Umbilical cord (tissue), 2 donors: ENCODE results near the gene MIA2. TPM values are rescaled to one million over a fixed set of nuclear protein-coding genes. Genes with fewer than 3 reads are reported as not detected.
A peak's percentile ranks its signal among the peaks of the same experiment; 100 is the strongest.
"Not testable (repeated sequence)": the region's sequence is repeated elsewhere in the genome, so short reads cannot be mapped to it uniquely, and the experiment has no call there.

Experiments used
- DNase-seq: peaks from one replicate; pipeline ENCODE4 v3.0.0-alpha.2; 2015; ENCODE audit warnings: low spot score
- total RNA-seq: library from RNA; depleted of rRNA; stranded (reverse); fragments of >200 nt; gene quantifications from one replicate; pipeline ENCODE4 v1.2.3, GENCODE V29; 2014; ENCODE audit warnings: low replicate concordance; ENCODE audit not compliant: insufficient read depth

The MIA2 gene
- total RNA-seq, 1 donor from 2014 or later: 21.9 TPM

DNA sequence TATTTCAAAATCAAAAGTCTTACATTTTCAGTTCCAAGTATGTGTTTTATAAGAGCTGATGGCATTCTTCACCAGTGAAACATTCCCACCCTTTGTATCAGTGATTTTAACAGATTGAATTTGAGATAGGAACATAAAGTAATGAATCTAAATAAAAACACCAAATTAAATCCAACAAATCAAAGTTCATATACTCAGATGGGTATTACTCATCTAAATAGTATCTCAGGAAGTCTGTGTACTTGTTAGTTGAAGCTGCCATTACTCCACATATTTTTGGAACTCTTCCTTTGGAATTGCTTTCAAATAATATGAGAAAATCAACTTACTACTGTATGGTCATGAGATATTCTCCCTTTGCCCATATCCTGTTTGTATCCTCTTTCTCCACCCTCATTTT, 89.1 kb downstream of the MIA2 start:
- no peak for DNase-seq

DNA sequence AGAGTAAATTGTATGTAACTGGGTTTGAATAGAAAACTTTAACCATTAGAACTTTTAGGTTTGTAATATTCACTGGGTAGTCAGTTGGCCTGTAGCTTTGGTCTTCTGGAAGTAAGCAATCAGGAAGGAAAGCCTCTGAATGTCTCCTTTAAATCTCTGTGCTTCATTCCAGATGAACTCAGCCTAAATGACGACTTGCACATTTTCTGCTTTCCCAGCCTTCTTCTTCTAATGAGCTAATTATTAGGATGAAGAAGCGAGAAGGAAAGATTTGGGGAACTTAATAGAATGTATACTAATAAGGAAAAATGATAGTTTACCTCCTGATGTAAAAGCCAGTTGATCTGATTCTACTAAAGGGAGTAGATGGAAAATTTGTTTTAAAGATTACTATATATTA, 90.4 kb downstream of the MIA2 start:
- no peak for DNase-seq

DNA sequence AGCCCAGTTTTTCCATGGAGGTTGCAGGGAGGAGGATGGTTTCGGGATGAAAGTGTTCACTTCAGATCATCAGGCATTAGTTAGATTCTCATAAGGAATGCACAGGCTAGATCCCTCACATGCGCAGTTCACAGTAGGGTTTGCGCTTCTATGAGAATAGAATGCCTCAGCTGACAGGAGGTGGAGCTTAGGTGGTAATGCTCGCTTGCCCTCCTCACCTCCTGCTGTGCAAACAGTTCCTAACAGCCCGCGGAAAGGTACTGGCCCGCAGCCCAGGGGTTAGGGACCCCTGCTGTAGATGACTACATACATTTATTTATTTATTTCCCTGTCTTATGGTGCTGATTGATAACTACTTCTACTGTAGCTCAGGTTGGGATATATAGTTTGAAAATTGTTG, 105.3 kb downstream of the MIA2 start:
- no peak for DNase-seq

DNA sequence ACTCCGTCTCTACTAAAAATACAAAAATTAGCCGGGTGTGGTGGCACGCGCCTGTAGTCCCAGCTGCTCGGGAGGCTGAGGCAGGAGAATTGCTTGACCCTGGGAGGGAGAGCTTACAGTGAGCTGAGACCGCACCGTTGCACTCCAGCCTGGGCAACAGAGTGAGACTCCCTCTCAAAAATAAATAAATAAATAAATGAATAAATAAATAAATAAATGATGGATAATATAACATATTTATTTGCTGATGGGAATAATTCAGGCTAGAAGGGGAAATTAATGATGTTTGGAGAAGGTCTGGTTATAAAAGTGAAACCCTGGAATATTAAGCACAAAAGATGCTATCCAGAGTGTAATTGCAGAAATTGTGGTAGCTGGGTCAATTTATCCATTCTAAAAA, 107.4 kb downstream of the MIA2 start:
- DNase-seq: not testable (repeated sequence)

DNA sequence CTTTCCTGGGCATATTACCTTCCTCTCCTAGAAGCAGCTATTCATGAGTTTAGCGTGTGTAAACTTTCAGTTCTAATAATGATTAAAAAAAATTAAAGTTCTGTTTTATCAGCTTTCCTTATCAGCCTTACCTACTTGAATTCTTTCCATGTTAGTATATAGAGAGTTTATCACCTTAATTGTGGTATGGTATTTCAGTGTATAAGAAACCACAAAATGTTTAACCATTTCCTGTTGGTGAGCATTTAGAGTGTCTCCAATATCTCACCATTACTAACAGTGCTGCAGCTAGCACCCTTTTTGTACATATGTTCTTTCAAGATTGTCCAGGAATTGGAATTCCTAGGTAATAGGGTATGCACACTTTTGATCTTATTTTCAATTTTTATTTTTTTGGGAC, 109.1 kb downstream of the MIA2 start:
- DNase-seq: no peak

DNA sequence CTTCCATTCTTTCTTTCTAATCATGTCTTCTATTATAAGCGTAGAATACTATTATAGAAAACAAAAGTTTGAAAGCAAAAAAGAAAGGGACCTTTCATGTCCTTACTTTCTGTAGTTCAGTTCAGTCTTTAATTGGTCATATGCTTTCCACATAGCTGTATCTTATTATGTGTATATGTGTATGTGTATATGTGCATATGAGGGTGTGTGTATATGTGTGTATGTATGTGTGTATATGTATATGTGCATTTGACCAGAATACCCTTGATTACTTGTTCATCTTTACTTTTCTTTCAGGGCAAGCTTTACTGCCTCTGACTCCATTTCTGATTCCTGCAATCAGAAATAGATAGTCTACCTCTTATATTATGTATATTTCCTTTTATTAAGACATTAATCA, 109.9 kb downstream of the MIA2 start:
- no peak for DNase-seq

DNA sequence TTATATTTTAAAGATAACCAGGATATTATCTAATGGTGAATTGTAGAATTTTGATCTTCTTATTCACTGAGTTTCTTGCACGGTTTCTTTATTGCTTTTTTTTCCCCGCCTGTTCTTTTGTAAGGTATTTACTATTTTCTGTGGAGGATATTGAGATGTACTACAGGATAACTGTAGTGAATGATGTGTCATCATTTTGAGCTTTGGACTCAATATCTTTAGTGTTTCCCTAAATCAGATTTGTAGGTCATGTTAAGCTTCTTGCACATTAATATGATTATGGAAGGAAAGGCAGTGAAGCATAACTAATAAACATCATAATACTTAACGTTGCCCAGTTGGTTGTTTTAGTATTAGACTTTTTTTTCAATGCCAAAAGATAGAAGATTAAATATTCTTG, 117.2 kb downstream of the MIA2 start:
- DNase-seq: no peak

DNA sequence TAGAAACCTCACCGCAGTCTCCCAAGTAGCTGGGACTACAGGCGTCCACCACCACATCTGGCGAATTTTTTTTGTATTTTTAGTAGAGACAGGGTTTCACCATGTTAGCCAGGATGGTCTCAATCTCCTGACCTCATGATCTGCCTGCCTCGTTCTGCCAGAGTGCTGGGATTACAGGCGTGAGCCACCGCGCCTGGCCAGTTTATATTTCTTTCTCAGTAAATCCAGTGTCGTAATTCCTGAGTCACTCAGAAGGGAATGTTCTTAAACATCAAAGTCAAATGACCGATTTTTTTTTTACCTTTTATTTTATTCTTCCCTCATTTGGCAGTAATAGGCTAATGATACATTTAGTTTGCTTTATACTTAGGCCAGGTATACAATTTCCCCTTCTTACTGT, 118.0 kb downstream of the MIA2 start:
- DNase-seq: no peak

DNA sequence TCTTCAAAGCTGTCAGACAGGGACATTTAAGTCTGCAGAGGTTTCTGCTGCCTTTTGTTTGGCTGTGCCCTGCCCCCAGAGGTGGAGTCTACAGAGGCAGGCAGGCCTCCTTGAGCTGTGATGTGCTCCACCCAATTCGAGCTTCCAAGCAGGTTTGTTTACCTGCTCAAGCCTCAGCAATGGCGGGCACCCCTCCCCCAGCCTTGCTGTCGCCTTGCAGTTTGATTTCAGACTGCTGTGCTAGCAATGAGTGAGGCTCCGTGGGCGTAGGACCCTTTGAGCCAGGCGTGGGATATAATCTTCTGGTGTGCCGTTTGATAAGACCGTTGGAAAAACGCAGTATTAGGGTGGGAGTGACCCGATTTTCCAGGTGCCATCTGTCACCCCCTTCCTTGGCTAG, 125.4 kb downstream of the MIA2 start:
- not testable (repeated sequence) for DNase-seq

DNA sequence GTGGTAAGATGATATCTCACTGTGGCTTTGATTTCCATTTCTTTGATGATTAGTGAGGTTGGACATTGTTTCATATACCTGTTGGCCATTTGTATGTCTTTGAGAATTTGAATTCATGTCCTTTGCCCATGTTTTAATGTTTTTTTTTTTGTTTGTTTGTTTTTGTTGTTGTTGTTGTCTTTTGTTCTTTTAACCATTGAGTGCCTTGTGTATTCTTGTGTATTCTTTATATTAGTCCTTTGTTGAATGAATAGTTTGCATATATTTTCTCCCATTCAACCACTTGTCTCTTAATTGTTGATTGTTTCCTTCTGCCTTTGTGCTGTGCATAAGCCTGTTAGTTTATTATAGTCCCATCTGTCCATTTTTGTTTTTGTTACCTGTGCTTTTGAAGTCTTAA, 126.6 kb downstream of the MIA2 start:
- no peak for DNase-seq

DNA sequence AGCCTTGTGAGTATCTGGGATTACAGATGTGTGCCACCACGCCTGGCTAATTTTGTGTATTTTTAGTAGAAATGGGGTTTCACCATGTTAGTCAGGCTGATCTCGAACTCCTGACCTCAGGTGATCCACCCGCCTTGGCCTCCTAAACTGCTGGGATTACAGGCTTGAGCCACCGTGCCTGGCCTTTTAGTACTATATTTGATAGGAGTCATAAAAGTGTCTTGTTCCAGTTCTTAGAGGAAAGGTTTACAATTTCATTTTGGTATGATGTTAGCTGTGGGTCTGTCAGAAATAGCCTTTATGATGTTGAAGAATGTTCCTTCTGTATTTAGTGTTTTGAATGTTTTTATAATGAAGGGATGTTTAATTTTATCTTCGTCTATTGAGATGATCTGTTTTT, 127.8 kb downstream of the MIA2 start:
- not testable (repeated sequence) for DNase-seq

DNA sequence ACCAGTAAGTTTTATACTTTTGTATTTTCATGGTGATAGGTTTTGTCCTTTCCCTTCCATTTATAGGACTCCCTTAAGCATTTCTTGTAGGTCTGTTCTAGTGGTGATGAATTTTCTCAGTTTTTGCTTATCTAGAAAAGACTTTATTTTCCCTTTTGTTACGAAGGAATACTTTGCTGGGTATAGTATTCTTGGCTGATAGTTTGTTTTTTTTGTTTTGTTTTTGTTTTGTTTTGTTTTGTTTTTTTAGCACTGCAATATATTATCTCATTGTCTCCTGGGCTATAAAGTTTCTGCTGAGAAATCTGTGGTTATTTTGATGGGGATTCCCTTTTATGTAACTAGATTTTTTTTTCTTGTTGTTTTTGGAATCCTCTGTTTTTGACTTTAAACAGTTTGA, 130.8 kb downstream of the MIA2 start:
- DNase-seq: no peak

DNA sequence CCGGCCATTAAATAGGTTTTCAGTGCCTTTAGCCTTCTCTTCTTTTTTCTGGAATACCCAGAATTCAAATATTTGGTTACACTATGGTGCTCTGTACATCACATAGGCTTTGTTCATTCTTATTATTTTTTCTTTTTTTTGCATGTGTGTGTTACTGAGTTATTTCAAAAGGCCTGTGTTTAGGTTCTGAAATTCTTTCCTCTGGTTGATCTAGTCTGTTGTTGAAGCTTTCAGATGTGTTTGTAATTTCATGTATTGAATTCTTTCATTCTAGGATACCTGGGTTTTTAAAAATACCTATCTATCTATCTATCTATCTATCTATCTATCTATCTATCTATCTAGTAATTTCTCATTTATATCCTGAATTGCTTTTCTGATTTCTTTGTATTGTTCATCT, 131.6 kb downstream of the MIA2 start:
- no peak for DNase-seq

DNA sequence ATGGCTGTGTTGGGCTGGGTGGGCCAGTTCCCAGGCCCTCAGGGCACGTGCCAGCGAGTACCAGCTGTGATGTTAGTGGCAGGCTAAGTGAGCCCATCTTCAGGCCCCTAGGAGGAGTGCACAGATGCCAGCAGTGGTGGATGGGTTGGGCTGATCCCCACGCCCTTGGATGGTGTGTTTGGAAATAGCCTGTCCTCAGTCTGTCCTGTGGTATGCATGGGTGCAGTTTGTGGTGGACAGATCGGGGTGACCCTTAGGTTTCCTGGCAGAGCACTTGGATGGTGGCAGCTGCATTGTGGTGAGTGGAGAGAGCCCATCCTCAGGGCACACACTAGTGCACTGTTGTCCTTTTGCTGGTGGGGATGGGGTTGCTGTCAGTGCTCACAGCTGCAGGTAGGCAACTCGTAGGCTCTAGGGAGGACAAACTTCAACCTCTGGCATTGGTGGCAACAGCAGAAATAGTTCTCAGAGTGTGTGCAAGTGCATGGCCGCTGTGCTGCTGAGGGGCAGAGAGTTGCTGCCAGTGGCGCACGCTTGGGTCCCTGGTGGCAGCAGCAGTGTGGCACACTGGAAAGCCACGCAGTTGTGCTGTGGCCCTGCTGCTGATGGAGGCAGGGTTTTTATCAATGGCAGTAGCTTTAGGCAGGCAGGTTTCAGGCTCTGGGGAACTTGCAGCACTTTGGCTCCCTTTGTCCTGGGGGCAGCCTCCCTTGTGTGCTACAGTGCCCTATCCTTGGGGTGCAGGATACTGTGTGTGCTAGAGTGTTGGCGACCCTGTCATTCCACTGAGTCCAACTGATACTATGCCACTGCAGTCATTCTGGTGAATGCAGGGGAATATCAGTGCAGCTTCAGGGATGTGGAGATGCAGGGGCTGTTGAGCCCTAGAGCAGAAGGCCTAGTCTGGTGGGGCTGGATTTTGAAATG, 133.0 kb downstream of the MIA2 start:
- DNase-seq: no peak

DNA sequence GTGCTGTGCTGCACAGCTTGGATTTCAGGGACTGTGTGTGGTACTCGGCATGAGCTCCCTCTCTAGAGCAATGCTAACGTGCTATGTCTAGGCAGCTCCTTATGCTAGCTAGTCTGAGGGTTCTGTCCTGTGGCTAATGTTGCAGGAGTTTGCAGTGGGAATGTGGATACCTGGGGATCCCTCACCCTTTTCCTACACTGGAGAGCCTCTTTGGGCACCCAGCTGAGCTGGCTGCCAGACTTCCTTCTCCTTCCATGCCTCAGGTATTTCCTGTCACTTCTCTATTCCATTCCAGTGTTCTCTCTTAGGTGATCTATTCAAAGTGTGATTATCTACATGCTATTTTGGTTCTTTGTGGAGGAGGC, 133.7 kb downstream of the MIA2 start:
- DNase-seq: no peak

DNA sequence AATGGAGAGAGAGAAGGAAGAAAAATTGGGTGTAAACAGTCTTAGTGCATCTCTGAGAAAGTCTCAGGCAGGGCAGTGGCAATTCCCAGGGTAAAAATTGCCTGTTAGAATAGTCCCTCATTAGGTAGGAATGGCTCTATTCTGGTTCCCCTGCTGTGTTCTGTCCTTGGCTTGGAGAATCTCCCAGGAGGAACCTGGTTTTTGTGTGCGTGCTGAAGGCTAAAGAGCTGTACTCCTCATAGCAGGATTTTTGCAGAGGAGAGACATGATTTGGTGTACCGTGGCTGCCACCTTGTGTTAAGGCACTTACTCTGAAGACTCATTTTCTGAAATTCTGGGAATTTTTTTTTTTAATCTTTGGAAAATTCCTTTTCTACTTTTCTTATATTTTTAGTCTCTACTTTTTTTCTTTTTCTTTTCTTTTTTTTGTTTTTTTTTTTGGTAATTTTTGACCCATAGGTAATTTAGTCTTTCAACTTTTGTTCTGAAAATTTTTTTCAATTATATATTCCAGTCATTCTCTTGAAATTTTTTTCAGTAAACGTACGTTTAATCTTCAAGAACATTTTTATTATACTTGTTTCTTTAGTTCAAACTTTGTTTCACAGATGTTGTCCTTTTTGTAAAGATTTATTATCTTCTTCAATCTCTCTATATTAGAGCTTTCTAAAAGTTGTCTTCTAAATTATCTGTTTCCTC, 134.7 kb downstream of the MIA2 start:
- peak; percentile 62 for DNase-seq

DNA sequence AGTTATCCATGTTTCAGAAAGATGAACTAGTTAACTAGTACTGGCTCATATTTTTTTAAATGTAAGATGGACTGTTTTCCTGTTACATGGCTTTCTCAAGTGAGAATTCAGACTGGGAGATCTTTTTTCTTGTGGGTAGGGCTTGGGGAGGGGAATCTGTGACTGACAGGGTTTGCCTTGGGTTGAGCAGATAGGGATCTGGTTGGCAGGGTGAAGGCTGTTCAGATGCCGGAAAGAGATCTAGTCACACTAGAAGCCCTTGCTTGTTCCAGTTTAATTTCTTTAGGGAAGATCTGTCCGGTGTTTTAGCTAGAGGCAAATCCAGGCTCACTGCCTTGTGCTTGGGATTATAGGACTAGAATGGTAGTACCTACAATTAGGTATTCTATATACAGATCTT, 135.3 kb downstream of the MIA2 start:
- DNase-seq: no peak

DNA sequence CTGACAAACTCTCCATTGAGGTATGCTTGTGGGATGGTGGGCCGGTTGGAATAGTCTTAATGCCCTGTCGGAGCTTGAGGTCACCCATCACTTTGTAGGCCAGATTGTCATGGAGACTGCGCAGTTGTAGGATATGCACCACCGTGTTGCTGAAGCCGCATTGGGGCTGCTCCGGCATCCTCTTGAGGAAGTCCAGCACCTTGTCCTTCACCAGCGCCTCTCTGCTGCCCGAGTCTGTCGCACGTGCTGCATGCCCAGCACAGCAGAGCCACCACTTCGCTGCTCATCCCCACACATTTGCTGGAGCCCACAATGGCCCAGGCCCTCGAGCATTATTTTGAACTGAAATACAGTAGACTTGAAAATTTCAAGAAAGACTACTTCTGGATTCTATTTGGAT, 136.7 kb downstream of the MIA2 start:
- no peak for DNase-seq

DNA sequence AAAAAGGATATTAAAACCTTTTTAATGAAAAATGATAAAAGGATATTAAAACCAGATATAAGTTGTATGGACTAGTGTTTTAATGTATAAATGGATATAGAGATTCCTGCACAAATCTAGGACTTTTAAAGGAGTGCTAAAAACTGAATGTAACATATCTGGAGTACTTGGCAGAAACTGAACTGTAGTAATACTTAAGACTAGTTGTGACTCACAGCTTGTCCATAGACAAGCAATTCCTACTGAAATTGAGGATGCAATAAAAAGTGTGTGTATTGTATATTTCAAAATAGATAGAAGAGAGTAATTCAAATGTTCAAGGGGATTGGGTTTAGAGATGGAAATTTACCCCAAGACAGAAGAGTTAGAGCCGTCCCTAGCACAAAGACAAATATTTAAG, 138.9 kb downstream of the MIA2 start:
- peak; percentile 55 for DNase-seq

DNA sequence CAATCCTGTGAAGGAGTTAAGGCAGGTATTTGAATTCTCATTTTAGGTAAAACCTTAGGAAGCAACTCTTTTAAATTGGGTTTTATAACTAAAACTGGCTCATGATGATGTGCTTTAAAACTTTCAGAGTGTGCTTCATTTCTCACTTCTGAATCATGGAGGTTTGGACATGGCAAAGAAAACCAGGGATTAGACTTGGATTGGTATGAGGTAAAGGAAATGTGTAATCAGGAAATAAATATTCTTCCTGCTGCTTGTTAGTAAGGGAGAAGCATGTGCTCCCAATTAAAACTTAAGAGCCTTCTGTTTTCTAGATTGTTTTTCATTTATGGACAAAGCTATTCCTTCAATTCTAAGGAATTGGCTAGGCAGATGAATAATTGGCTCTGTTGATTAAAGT, 141.1 kb downstream of the MIA2 start:
- peak; percentile 7 for DNase-seq

DNA sequence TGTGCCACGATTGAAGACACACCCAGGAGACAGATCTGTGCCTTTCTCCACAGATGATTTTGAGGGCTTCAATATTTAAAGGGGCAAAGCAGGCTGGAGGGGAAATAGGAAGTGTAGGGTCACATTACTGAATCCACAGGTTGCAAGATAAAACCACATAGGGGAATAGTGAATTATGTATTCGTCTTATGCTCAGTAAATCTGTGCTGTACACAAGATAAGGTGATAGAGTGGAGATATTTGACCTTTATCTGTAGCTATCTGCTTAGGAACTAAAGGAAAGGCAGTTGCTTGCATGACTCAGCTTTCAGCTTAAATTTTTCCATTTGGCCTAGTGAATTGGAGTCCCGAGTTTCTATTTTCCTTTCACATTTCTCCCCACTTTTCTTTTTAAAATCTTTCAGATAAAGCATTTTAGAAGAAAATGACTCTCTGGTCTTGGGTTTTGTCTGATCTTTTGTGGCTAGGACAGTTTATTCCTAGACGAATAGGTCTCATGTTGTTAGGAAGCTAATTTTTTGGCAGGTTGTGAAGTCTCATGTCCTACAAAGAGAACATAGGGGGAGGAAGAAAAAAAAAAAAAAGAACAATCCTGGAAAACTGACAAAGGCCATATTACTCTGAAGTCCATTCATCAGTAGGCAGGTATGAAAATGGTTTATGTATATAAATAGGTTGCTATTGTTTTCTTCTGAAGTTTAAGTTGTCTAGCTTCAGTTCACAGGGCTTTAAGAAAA, 143.1 kb downstream of the MIA2 start:
- peak; percentile 49 for DNase-seq

DNA sequence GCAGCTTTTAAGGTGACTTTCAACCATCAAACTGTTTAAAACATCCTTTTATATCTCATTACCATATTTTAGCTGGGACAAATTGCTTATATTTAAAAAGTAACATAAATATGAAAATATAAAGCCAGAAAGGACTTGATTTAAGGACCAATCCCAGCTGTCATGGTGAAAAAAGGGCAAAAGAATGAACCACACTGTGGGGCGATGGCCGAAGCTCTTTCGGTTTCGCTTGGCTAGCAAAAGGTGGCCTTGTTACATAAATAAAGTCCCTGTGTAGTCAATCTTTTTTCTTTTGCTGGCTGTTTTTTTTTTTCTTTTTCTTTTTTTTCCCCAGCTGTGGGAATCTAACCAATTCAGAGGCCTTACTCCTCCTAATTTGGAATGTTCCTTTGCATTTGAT, 147.7 kb downstream of the MIA2 start:
- no peak for DNase-seq

DNA sequence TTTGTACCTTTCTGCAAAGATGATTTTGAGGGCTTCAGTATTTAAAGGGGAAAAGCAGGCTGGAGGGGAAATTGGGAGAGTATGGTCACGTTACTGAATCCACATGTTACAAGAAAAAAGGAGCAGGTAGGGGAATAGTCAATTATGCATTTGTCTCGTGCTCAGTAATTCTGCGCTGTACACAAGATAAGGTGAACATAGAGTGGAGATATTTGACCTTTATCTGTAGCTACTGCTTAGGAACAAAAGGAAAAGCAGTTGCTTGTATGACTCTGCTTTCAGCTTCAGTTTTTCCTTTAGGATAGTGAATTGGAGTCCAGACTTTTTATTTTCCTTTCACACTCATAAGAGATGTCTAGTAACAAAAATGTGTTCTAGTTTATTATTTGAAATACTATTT, 148.7 kb downstream of the MIA2 start:
- no peak for DNase-seq
